Measurements from ENCODE around the gene GRM4.

Gene GRM4

DNA sequence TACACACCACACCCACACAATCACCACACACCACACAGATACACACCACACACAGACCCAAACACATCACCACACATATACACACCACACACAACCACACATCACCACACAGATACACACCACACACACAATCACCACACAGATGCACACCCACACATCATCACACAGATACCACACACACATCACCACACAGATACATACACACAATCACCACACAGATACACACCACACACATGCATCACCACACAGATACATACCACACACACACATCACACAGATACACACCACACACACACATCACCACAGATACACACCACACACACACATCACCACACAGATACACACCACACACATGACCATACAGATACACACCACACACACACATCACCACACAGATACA, 73.2 kb downstream of the GRM4 start:
- peaks cover 3% of the 10 kb centered on the region for H3K79me1 ChIP-seq (ENCODE audit: low read length)
- no peak overlapping the region for H2AK5ac ChIP-seq (ENCODE audit: low read length)
- H2BK120ac ChIP-seq (ENCODE audit: low read depth, low read length): no peak overlapping the region
- H3K9ac ChIP-seq (ENCODE audit: low read length): no peak overlapping the region
- no peak overlapping the region for H3K18ac ChIP-seq (ENCODE audit: low read length)
- no peak overlapping the region for H3K4me2 ChIP-seq (ENCODE audit: low read length)
- no peak overlapping the region for H3K4me3 ChIP-seq (ENCODE audit: low read length)
- no peaks in the 10 kb centered on the region for H3K4me1 ChIP-seq (ENCODE audit: control insufficient read depth, low read depth, low read length)
- peaks cover 4% of the 10 kb centered on the region for H3K79me2 ChIP-seq (ENCODE audit: control insufficient read depth, insufficient read depth, low read length)
- H2BK5ac ChIP-seq (ENCODE audit: low read length): no peak overlapping the region
- no peak overlapping the region for H3K27ac ChIP-seq (ENCODE audit: low read depth, low read length)
- H2BK15ac ChIP-seq (replicated peaks; ENCODE audit: low read depth): no peak overlapping the region
- H3K56ac ChIP-seq (ENCODE audit: low read length): no peak overlapping the region
- no peaks in the 10 kb centered on the region for H3K27me3 ChIP-seq (ENCODE audit: insufficient read depth, low read length, poor library complexity)
- H3K23ac ChIP-seq (ENCODE audit: low read length): no peak overlapping the region
- no peak overlapping the region for H4K8ac ChIP-seq (ENCODE audit: low read depth, low read length)
- H3K4ac ChIP-seq (ENCODE audit: low read depth, low read length): no peak overlapping the region
- H4K5ac ChIP-seq (ENCODE audit: low read length): no peak overlapping the region
- DNase-seq: no peak
- no peaks in the 10 kb centered on the region for H3K36me3 ChIP-seq (ENCODE audit: control insufficient read depth, insufficient read depth, low read length)

GRCh38 chr6:34071884-34072379, 74.0 kb downstream of the GRM4 start:
- Histone ChIP-seq H3K4me3 (ENCODE audit: low read length) (no peak overlapping the region), H3K79me1 (ENCODE audit: low read length) (peaks cover 3% of the 10 kb centered on the region), H3K4ac (ENCODE audit: low read depth, low read length) (no peak overlapping the region), H4K5ac (ENCODE audit: low read length) (no peak overlapping the region), H3K27ac (ENCODE audit: low read depth, low read length) (no peak overlapping the region), H3K56ac (ENCODE audit: low read length) (no peak overlapping the region), H3K79me2 (ENCODE audit: control insufficient read depth, insufficient read depth, low read length) (peaks cover 4% of the 10 kb centered on the region), H3K4me2 (ENCODE audit: low read length) (no peak overlapping the region), H3K18ac (ENCODE audit: low read length) (no peak overlapping the region), H2BK15ac (replicated peaks; ENCODE audit: low read depth) (no peak overlapping the region), H3K36me3 (ENCODE audit: control insufficient read depth, insufficient read depth, low read length) (no peaks in the 10 kb centered on the region), H3K9ac (ENCODE audit: low read length) (no peak overlapping the region), H3K27me3 (ENCODE audit: insufficient read depth, low read length, poor library complexity) (no peaks in the 10 kb centered on the region), H2AK5ac (ENCODE audit: low read length) (no peak overlapping the region), H4K8ac (ENCODE audit: low read depth, low read length) (no peak overlapping the region), H2BK5ac (ENCODE audit: low read length) (no peak overlapping the region), H2BK120ac (ENCODE audit: low read depth, low read length) (no peak overlapping the region), H3K23ac (ENCODE audit: low read length) (no peak overlapping the region), H3K4me1 (ENCODE audit: control insufficient read depth, low read depth, low read length) (no peaks in the 10 kb centered on the region)
- DNase-seq: no peak
- no CpG with 5 or more reads among the region's 1 CpG for WGBS (ENCODE audit: extremely low coverage, insufficient coverage, low lambda C conversion rate)

- Histone ChIP-seq H4K5ac (ENCODE audit: low read length) (no peak overlapping the region), H3K4me3 (ENCODE audit: low read length) (no peak overlapping the region), H2BK120ac (ENCODE audit: low read depth, low read length) (no peak overlapping the region), H3K18ac (ENCODE audit: low read length) (no peak overlapping the region), H3K79me1 (ENCODE audit: low read length) (peaks cover 3% of the 10 kb centered on the region), H3K56ac (ENCODE audit: low read length) (no peak overlapping the region), H3K27ac (ENCODE audit: low read depth, low read length) (no peak overlapping the region), H2BK5ac (ENCODE audit: low read length) (no peak overlapping the region), H3K79me2 (ENCODE audit: control insufficient read depth, insufficient read depth, low read length) (peaks cover 4% of the 10 kb centered on the region), H3K27me3 (ENCODE audit: insufficient read depth, low read length, poor library complexity) (no peaks in the 10 kb centered on the region), H3K4ac (ENCODE audit: low read depth, low read length) (no peak overlapping the region), H3K9ac (ENCODE audit: low read length) (no peak overlapping the region), H4K8ac (ENCODE audit: low read depth, low read length) (no peak overlapping the region), H2BK15ac (replicated peaks; ENCODE audit: low read depth) (no peak overlapping the region), H2AK5ac (ENCODE audit: low read length) (no peak overlapping the region), H3K4me2 (ENCODE audit: low read length) (no peak overlapping the region), H3K23ac (ENCODE audit: low read length) (no peak overlapping the region), H3K36me3 (ENCODE audit: control insufficient read depth, insufficient read depth, low read length) (no peaks in the 10 kb centered on the region), H3K4me1 (ENCODE audit: control insufficient read depth, low read depth, low read length) (no peaks in the 10 kb centered on the region)
- 100% methylated on average over 2 of the region's 3 CpGs for WGBS (ENCODE audit: extremely low coverage, insufficient coverage, low lambda C conversion rate)
- no peak for DNase-seq
These were observed 74.6 kb downstream of the GRM4 start for GRCh38 chr6:34071136-34071883.

GRCh38 chr6:34070315-34071135, 75.4 kb downstream of the GRM4 start:
- H2BK120ac ChIP-seq (ENCODE audit: low read depth, low read length): no peak overlapping the region
- peaks cover 4% of the 10 kb centered on the region for H3K79me2 ChIP-seq (ENCODE audit: control insufficient read depth, insufficient read depth, low read length)
- no peak overlapping the region for H3K4ac ChIP-seq (ENCODE audit: low read depth, low read length)
- H3K9ac ChIP-seq (ENCODE audit: low read length): no peak overlapping the region
- H3K79me1 ChIP-seq (ENCODE audit: low read length): peaks cover 3% of the 10 kb centered on the region
- no peak overlapping the region for H3K27ac ChIP-seq (ENCODE audit: low read depth, low read length)
- H3K23ac ChIP-seq (ENCODE audit: low read length): no peak overlapping the region
- no peak overlapping the region for H3K4me3 ChIP-seq (ENCODE audit: low read length)
- H3K56ac ChIP-seq (ENCODE audit: low read length): no peak overlapping the region
- H4K8ac ChIP-seq (ENCODE audit: low read depth, low read length): no peak overlapping the region
- H3K27me3 ChIP-seq (ENCODE audit: insufficient read depth, low read length, poor library complexity): no peaks in the 10 kb centered on the region
- 100% methylated on average over 2 of the region's 15 CpGs for WGBS (ENCODE audit: extremely low coverage, insufficient coverage, low lambda C conversion rate)
- H2BK5ac ChIP-seq (ENCODE audit: low read length): no peak overlapping the region
- no peak overlapping the region for H3K18ac ChIP-seq (ENCODE audit: low read length)
- DNase-seq: peak; percentile 30
- H4K5ac ChIP-seq (ENCODE audit: low read length): no peak overlapping the region
- no peak overlapping the region for H3K4me2 ChIP-seq (ENCODE audit: low read length)
- no peak overlapping the region for H2BK15ac ChIP-seq (replicated peaks; ENCODE audit: low read depth)
- no peaks in the 10 kb centered on the region for H3K4me1 ChIP-seq (ENCODE audit: control insufficient read depth, low read depth, low read length)
- no peaks in the 10 kb centered on the region for H3K36me3 ChIP-seq (ENCODE audit: control insufficient read depth, insufficient read depth, low read length)
- no peak overlapping the region for H2AK5ac ChIP-seq (ENCODE audit: low read length)

DNA sequence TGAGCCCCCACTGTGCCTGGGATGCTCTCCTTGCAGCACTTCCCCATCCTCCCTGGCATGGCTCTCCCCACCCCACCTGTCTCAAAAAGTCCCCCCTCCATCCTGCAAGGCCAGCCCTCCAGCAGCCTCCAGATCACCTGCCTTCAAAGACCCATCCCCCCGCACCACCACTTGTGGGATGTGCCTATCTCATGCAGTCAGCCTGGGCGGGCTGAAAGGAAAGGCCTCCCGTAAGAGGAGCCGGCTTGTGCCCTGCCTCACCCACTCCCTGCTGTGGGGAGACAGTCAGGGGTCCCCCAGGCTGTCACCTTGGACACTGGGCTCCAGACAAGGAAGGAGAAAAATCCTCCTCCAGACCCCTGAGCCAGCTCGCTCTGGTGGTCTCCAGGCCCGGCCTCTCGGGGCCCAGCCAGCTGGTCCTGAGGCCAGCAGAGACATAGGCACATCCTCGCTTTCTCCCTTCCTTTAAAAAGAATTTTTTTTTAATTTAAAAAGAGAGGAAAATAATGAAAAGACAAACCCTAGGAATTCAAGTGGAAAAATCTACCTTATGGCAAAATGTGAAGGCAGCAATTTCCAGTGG, 77.3 kb downstream of the GRM4 start:
- Histone ChIP-seq H2BK5ac (ENCODE audit: low read length) (no peak overlapping the region), H3K27ac (ENCODE audit: low read depth, low read length) (no peak overlapping the region), H3K27me3 (ENCODE audit: insufficient read depth, low read length, poor library complexity) (no peaks in the 10 kb centered on the region), H2BK120ac (ENCODE audit: low read depth, low read length) (no peak overlapping the region), H2AK5ac (ENCODE audit: low read length) (no peak overlapping the region), H4K5ac (ENCODE audit: low read length) (no peak overlapping the region), H3K23ac (ENCODE audit: low read length) (no peak overlapping the region), H3K18ac (ENCODE audit: low read length) (no peak overlapping the region), H3K4me1 (ENCODE audit: control insufficient read depth, low read depth, low read length) (no peaks in the 10 kb centered on the region), H3K4ac (ENCODE audit: low read depth, low read length) (no peak overlapping the region), H3K4me3 (ENCODE audit: low read length) (no peak overlapping the region), H3K36me3 (ENCODE audit: control insufficient read depth, insufficient read depth, low read length) (no peaks in the 10 kb centered on the region), H3K4me2 (ENCODE audit: low read length) (no peak overlapping the region), H3K9ac (ENCODE audit: low read length) (no peak overlapping the region), H4K8ac (ENCODE audit: low read depth, low read length) (no peak overlapping the region), H2BK15ac (replicated peaks; ENCODE audit: low read depth) (no peak overlapping the region), H3K56ac (ENCODE audit: low read length) (no peak overlapping the region), H3K79me2 (ENCODE audit: control insufficient read depth, insufficient read depth, low read length) (peaks cover 4% of the 10 kb centered on the region), H3K79me1 (ENCODE audit: low read length) (peaks cover 3% of the 10 kb centered on the region)
- no CpG with 5 or more reads among the region's 8 CpGs for whole genome bisulfite sequencing (ENCODE audit: extremely low coverage, insufficient coverage, low lambda C conversion rate)
- DNase-seq: peak; percentile 37
